GM10847 (cell line): ENCODE measurements around the gene RAB40C.

Source experiments
- POLR2A ChIP-seq: IDR thresholded peaks from 2 replicates; pipeline ENCODE4 v1.6.1; 2011; ENCODE audit not compliant: insufficient read length; ENCODE audit errors: extremely low read depth

The RAB40C gene

GRCh38 chr16:565419-566330, 24.2 kb upstream of the RAB40C start:
- no peak for TF ChIP-seq POLR2A

- TF ChIP-seq POLR2A: peak; percentile 38
Measured at GRCh38 chr16:566475-567372, 23.1 kb upstream of the RAB40C start, which contains the start of gene NHLRC4. NHLRC4 (plus strand) TSS chr16:567005; CDS start chr16:568048, 1,043 bp downstream.

- no peak for TF ChIP-seq POLR2A
Measured at GRCh38 chr16:567373-568256, 22.3 kb upstream of the RAB40C start.

- TF ChIP-seq POLR2A: no peak
Measured at GRCh38 chr16:568401-569258, 21.2 kb upstream of the RAB40C start.

GRCh38 chr16:569445-570254, 20.2 kb upstream of the RAB40C start, which contains the start of gene PIGQ:
PIGQ (plus strand) TSS chr16:569968; CDS start chr16:574075, 4,107 bp downstream.
- TF ChIP-seq POLR2A: peak; percentile 42

- no peak for TF ChIP-seq POLR2A
Measured at GRCh38 chr16:572865-573650, 16.8 kb upstream of the RAB40C start.

GRCh38 chr16:574021-574760, 15.7 kb upstream of the RAB40C start:
- TF ChIP-seq POLR2A: no peak

- TF ChIP-seq POLR2A: no peak
Measured at GRCh38 chr16:575354-576196, 14.3 kb upstream of the RAB40C start.

- no peak for TF ChIP-seq POLR2A
Measured at GRCh38 chr16:576197-576822, 13.6 kb upstream of the RAB40C start.

- no peak for TF ChIP-seq POLR2A
Measured at GRCh38 chr16:576823-577201, 13.1 kb upstream of the RAB40C start.

GRCh38 chr16:577796-578195, 12.1 kb upstream of the RAB40C start:
- no peak for TF ChIP-seq POLR2A
